Stimulated activated CD8-positive, alpha-beta memory T cell treated with anti-CD3 and anti-CD28 coated beads, Interleukin-12 subunit alpha, Interleukin-12 subunit beta, amount 100 ng/mL, for 24 hours (primary cell): ENCODE data around the gene ATP8B3.
"Not testable (repeated sequence)": the region's sequence is repeated elsewhere in the genome, so short reads cannot be mapped to it uniquely, and the experiment has no call there.

Source experiments
- DNase-seq: peaks from one replicate; pipeline ENCODE4 v3.0.0-alpha.2; 2020; ENCODE audit errors: extremely low read depth

ATP8B3 gene

GRCh38 chr19:1797313-1797712 is 14.8 kb downstream of the ATP8B3 start:
- DNase-seq = not testable (repeated sequence)

GRCh38 chr19:1796395-1797142 is 15.5 kb downstream of the ATP8B3 start:
- no peak for DNase-seq

DNA sequence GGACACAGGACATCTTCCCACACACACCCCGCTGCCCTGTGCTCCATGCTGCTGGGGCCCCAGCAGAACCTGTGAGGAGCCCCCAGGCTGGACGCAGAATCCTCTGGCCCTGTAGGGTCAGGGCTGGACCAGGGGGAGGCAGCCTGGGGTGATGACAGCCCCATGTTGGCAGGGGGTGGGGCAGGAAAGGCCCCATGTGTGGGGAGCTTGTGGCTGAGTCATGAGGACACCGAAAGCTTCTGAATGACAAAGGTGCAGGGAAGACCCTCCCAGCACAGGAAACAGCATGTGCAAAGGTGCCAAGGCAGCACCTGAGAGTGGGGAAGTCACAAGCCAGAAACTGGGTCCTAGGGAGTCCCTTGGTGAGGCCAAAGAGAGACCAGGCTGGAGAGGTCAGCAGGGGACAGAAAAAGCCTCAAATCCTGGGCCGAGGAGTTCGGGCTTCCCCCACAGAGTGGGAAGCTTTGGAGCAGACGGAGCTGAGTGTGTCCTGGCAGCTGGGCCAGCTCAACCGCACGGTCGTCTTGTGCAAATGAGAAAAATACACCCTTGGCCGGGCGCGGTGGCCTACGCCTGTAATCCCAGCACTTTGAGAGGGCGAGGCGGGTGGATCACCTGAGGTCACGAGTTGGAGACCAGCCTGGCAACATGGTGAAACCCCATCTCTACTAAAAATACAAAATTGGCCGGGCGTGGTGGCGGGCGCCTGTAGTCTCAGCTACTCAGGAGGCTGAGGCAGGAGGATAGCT is 17.5 kb downstream of the ATP8B3 start:
- DNase-seq = no peak

DNA sequence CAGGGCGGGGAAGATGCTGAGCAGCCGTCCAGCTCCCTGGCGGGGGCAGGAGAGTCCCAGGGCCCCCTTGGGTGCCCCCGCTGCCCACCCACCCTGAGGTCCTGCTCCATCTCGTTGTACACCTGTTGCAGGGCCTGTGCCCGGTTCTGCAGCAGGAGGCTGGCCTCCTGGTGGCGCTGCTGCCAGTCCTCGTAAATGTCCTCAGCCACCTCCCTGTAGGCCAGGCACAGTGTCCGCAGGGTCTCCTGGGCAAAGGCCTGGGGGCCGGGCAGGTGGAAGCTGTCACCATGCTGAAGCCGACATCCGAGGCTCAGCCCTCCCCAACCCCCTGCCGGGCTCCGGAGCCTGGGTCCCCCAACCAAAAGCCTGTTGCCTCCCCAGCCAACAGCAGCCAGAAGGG is 20.2 kb downstream of the ATP8B3 start:
- no peak for DNase-seq

GRCh38 chr19:1790054-1790792 is 21.9 kb downstream of the ATP8B3 start:
- no peak for DNase-seq

GRCh38 chr19:1789261-1790041 is 22.6 kb downstream of the ATP8B3 start:
- DNase-seq = no peak

DNA sequence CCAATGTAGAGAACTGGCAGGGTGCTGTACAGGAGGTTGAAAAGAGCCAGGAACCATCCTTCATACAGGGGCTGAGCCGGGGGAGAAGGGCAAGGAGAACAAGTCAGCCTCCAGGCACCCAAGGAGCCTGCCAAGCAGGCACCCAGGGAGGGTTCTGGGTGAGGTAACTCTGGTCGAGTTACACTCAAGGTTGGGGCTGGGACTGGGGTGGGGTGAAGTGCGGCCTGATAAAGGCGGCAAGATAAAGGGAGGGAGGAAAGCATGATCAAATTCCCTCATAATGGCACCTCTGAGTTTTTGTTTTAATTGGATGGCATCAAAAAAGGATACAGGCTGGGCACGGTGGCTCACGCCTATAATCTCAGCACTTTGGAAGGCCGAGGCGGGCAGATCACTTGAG is 25.0 kb downstream of the ATP8B3 start:
- DNase-seq = no peak

- no peak for DNase-seq
Observed at GRCh38 chr19:1786668-1787067, 25.4 kb downstream of the ATP8B3 start.

- no peak for DNase-seq
Observed at GRCh38 chr19:1785310-1785709, 26.8 kb downstream of the ATP8B3 start.

GRCh38 chr19:1783874-1784273 is 28.2 kb downstream of the ATP8B3 start:
- no peak for DNase-seq

DNA sequence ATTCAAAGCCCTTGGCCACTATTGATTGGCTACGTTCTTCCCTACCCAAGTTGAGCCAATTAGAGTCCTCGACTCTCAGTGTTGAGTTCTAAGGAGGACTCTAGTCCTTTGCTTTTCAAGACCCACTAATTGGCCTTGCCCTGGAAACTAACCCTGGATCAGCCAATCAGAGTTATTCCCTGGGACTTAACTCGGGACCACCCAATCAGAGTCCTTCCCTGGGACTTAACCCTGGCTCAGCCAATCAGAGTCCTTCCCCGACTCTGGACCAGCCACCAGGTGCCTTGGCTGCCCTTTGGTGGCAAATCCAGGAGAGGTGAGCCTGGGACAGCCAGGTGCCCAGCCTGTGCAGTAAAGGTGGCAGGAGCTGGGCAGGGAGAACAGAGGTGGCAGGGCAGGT is 28.7 kb downstream of the ATP8B3 start:
- DNase-seq = no peak

DNA sequence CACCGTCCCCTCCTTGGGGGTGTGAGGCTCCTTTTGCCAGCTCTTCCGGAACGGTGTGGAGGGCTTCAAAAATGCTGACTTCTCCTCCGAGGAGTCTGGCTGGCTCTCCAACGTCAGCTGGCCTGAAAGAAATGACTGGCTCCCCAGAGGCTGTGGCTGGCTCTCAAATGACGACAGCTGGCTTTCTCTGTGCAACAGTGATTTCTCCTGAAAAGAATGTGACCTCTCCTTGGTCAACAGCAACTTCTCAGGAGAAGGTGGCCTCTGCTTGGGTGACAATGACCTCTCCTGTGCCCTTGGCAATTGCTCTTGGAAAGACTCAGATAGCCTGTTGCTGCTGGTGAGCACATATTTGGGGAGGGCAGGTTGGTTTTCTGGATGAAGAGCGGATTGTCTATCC is 29.6 kb downstream of the ATP8B3 start:
- no peak for DNase-seq

DNA sequence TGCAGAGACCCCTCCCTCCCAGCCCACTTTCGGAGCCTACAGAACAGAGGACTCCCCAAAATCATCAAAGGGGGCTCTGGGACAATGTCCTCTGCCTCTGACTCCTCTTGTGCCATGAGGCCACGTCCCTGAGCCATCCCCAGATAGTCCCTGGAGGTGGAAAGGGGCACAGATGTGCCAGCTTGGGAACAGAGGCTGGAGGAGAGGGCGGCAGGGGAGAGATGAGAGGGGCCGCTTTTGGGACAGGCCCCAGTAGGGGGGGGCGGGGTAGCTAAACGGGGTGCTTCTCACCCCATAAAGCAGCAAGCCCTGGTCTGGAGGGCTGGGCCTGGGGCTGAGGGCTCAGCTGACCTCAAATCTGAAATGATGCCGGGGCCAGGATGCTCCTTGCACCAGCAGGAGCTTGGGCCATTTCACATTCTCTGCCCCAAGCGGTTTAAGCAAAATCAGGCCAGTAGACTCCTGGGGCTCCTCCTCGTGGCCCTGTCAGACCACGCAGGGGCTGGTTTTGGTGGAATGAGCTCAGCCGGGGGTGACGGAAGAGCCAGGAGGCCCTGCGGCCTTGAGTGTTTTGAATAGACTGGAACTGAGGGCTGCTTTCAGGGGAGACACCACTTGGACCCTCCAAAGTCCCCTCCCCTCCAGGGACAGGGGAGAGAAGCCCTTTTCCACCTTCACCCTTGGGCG is 31.7 kb downstream of the ATP8B3 start:
- no peak for DNase-seq

GRCh38 chr19:1779574-1779973 is 32.5 kb downstream of the ATP8B3 start:
- no peak for DNase-seq

DNA sequence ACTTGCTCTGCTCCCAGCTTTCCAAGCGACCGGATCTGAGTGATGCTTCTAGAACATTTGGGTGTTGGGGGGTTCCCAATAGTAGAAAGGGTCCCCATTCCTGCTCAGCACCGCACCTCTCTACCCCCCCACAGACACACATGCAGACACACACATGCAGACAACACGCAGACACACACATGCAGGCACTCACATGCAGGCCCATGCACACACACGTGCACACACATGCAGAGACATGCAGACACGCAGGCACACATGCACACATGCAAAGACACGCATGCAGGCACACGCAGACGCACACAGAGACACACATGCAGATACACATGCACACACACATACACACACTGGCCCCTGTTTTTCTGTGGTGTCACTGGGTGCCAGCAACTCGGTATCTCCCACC is 34.9 kb downstream of the ATP8B3 start:
- DNase-seq = no peak

- DNase-seq = no peak
Observed at GRCh38 chr19:1776606-1777147, 35.4 kb downstream of the ATP8B3 start.

DNA sequence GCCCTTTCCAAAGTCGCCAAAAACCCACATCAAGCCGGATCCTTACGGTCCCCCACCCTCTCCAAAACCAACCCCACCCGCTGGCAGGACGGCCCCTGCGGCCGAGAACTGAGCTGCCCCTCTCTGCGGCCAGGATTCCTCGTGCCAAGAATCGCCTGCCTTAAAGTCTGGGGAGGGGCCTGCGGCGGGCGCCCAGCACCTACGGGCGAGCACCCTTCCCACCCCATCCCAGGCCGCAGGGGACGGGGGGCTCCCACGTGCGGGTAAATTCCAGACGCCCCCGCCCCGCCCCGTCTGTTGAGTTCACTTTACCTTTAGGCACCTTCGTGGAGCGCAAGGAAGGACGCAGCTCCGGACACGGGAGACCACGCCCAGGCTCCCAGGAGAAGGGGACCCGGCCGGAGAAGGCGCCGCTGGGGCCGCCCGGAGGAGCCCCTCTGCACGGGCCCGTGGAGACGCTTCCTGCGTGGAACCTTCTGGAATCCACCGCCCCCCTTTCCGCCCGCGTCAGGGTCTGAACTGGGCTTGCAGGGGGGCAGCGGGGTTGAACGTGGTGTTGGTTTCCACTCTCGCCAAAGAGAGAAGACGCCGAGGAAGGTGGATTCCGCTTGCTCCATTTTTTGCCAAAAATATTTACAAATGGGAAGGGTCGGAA is 36.0 kb downstream of the ATP8B3 start:
- DNase-seq = no peak

GRCh38 chr19:1774989-1775772 is 36.9 kb downstream of the ATP8B3 start:
- no peak for DNase-seq

GRCh38 chr19:1773184-1773583 is 38.9 kb downstream of the ATP8B3 start:
- DNase-seq = no peak
